ENCODE data around the gene GPR3. TPM values are rescaled to one million over a fixed set of nuclear protein-coding genes. Genes with fewer than 3 reads are reported as not detected.

GPR3 gene
- total RNA-seq: 2.0 TPM

DNA sequence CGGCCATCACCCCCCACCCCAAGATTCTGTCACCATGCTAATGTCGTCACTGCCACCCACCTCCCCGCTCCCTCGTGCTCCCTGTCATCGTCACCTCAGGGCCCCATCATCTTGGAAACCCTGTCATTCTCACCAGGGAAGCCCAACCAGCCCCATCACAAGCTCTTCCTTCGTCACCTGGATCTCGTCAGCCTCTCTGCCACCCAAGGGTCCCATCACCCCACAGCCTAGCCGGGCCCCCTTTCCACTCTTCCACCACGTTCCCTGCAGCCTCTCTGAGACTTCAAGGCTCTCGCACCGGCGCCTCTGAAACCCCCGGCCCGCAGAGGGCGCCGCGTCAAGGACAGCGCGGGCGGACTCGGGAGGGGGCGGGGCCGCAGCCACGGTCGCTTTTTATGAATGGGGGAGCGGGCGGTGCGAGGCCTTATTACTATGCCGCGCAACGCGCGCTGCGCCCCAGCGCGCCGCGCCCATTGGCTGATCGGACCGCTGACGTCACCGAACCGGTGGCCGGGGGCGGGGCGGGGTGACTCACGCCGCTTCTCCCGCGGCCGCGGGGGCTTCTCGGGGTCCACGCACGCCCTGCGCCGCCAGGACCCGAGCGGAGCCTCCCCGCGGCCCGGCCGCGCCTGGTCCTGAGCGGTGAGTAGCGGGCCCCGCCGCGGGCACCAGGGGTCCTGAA is at the start of gene GPR3:
GPR3 (plus strand) TSS at position 527 of the 682 bp plus-strand sequence. CDS start 1,177 bp downstream, outside the sequence.
- H3K27me3 ChIP-seq: no peaks in the 10 kb centered on the region
- peak; percentile 71 to 95 for DNase-seq (ENCODE audit: low spot score in 2 of 2)
- intact Hi-C loops (cut with DNase I): loop anchor here (1.0 to 10.0 kb wide), 3 partner anchors 27 to 277 kb away; no protein-coding TSS in a partner anchor
- TF ChIP-seq CTCF (IDR thresholded peaks at IDR 0.05): peak; percentile 55 to 75 (median 65)
- peak within 1 kb of the TSS; percentile 36 to 56 for H3K27ac ChIP-seq
- peaks cover 13 to 14% of the 10 kb centered on the region in 2 donors for H3K4me1 ChIP-seq
- H3K36me3 ChIP-seq: no peaks in the 10 kb centered on the region
- peak within 1 kb of the TSS; percentile 52 to 74 for H3K4me3 ChIP-seq
- H3K9me3 ChIP-seq: no peaks in the 10 kb centered on the region

DNA sequence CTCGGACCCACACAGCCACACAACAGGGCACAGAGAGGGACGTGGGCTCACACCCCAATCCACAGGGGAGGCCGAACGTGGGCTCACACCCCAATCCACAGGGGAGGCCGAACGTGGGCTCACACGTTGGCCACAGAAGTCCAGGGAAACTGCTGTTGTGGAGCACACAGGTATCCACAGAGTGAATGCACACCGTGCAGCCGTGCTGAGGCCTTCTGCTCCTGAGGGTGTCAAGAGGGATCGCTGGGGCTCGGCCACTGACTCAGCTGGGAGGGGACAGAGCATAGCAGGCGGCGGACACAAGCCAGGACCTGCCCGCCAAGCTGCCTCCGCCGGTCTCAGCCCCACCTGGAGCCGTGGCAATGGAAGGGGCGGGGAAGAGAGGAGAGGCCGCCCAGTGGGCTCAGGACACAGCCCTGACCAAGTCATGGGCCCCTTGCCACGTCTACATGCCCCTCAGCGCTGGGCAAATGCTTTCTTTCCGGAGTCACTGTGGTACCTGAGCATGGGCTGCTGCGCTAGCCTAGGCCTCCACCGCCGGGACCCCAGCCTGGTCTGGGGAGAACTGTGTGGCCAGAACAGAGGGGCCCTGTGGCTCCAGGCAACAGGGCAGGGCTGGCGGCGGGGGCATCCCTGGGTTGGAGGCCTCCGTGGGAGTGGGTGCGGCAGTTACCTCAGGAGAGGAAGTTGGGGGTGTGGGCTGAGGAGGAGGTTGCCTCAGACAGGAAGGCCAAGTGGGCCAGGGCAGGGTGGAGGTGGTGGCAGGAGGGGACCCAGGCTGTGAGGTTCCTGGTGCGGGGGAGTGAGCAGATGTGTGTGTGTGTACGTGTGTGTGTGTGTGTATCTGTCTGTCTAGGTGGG is 49.4 kb upstream of the GPR3 start:
- H3K36me3 ChIP-seq: peaks cover 0 to 3% of the 10 kb centered on the region in 2 donors
- H3K4me1 ChIP-seq: no peaks in the 10 kb centered on the region
- no peak overlapping the region for H3K4me3 ChIP-seq
- DNase-seq (ENCODE audit: low spot score in 2 of 2): no peak
- intact Hi-C loops (cut with DNase I): loop anchor here (5.0 kb wide), 1 partner anchor 39 kb away; the partner anchor contains the start of gene CD164L2
- H3K27ac ChIP-seq: no peak overlapping the region
- no peak for TF ChIP-seq CTCF (IDR thresholded peaks at IDR 0.05)
- H3K9me3 ChIP-seq: no peaks in the 10 kb centered on the region
- no peaks in the 10 kb centered on the region for H3K27me3 ChIP-seq

DNA sequence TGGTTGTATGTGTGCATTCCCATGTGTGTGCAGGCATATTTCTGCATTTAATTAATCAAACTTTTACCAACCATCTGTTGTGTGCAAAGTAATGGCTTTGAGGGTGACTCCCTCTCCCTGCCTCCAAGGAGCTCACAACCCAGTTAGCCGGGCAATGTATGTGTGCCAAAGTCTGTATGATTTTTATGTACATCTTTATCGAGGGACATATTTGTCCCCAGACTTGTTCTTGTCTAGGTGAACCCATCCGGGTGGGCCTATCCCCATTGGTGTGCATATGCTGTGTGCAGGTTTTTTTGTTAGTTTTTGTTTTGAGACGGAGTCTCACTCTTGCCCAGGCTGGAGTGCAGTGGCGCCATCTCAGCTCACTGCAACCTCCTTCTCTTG is 48.8 kb upstream of the GPR3 start:
- Histone ChIP-seq H3K36me3 (peaks cover 0 to under 1% of the 10 kb centered on the region in 2 donors), H3K27ac (no peak overlapping the region), H3K9me3 (no peaks in the 10 kb centered on the region), H3K27me3 (no peaks in the 10 kb centered on the region), H3K4me1 (no peaks in the 10 kb centered on the region), H3K4me3 (no peak overlapping the region)
- intact Hi-C loops (cut with DNase I): loop anchor here (5.0 kb wide), 1 partner anchor 39 kb away; the partner anchor contains the start of gene CD164L2
- DNase-seq (ENCODE audit: low spot score in 2 of 2): no peak
- no peak for TF ChIP-seq CTCF (IDR thresholded peaks at IDR 0.05)

GRCh38 chr1:27345272-27345671 is 47.1 kb upstream of the GPR3 start:
- intact Hi-C loops (cut with DNase I): no loop called here
- H3K27ac ChIP-seq: no peak overlapping the region
- no peak for TF ChIP-seq CTCF (IDR thresholded peaks at IDR 0.05)
- H3K9me3 ChIP-seq: no peaks in the 10 kb centered on the region
- H3K4me1 ChIP-seq: peaks cover 9 to 14% of the 10 kb centered on the region in 2 donors
- no peaks in the 10 kb centered on the region for H3K36me3 ChIP-seq
- peaks cover 5% of the 10 kb centered on the region for H3K27me3 ChIP-seq
- H3K4me3 ChIP-seq: no peak overlapping the region
- DNase-seq (ENCODE audit: low spot score in 2 of 2): no peak

- no peaks in the 10 kb centered on the region for H3K36me3 ChIP-seq
- intact Hi-C loops (cut with DNase I): no loop called here
- no peaks in the 10 kb centered on the region for H3K9me3 ChIP-seq
- H3K27ac ChIP-seq: no peak overlapping the region
- peaks cover 5% of the 10 kb centered on the region for H3K27me3 ChIP-seq
- peaks cover 9 to 23% of the 10 kb centered on the region in 2 donors for H3K4me1 ChIP-seq
- no peak overlapping the region for H3K4me3 ChIP-seq
- TF ChIP-seq CTCF (IDR thresholded peaks at IDR 0.05): no peak
- no peak for DNase-seq (ENCODE audit: low spot score in 2 of 2)
Observed at GRCh38 chr1:27346357-27346756, 46.1 kb upstream of the GPR3 start.

All from ascending aorta (tissue), 2 donors.